Esophagus squamous epithelium (tissue), 5 donors: Measurements from ENCODE around the gene APC. TPM values are rescaled to one million over a fixed set of nuclear protein-coding genes. Genes with fewer than 3 reads are reported as not detected.

Experiments used
- DNase-seq: peaks from one replicate; lab custom pipeline; 2025; lab: John Stamatoyannopoulos, UW
- H3K27ac ChIP-seq, 4 donors: fragments of 200-600 bp; sonication (generic); one replicate each; pipeline ENCODE4 v1.5.1; 2016 to 2019; ENCODE audit warnings: mild to moderate bottlenecking in 1 of 4
- H3K27me3 ChIP-seq, 4 donors: fragments of 200-600 bp; sonication (generic); 1 replicate in 3 of 4; 2 replicates in 1 of 4; pipeline versions ENCODE4 v1.5.1 to v1.6.0; 2017 to 2021; ENCODE audit warnings: antibody characterized with exemption in 1 of 4
- H3K36me3 ChIP-seq, 3 donors: fragments of 200-600 bp; sonication (generic); one replicate each; pipeline ENCODE4 v1.5.1; 2016 to 2019
- H3K4me1 ChIP-seq, 3 donors: fragments of 200-600 bp; sonication (generic); one replicate each; pipeline ENCODE4 v1.5.1; 2017 to 2019
- H3K4me3 ChIP-seq, 4 donors: fragments of 200-600 bp; sonication (generic); 1 replicate in 3 of 4; 2 replicates in 1 of 4; pipeline ENCODE4 v1.5.1; 2016 to 2019; ENCODE audit warnings: mild to moderate bottlenecking in 2 of 4, moderate library complexity in 1 of 4
- H3K9me3 ChIP-seq, 3 donors: fragments of 200-600 bp; sonication (generic); one replicate each; pipeline ENCODE4 v1.5.1; 2016 to 2019
- POLR2A ChIP-seq, 4 donors: fragments of 450-650 bp; IDR thresholded peaks; one replicate each; pipeline ENCODE4 v1.6.1; 2017; ENCODE audit warnings: antibody characterized with exemption in 4 of 4, mild to moderate bottlenecking in 4 of 4, moderate library complexity in 3 of 4
- WGBS, 2 donors: methylation state at CpG; one replicate each; pipeline ENCODE4 v1.1.5; 2018; 5-methylcytosine and 5-hydroxymethylcytosine counted together
- intact Hi-C: fragments of 100-400 bp; cut with DNase I; formaldehyde crosslinking; loops from one replicate; pipeline ENCODE4 v1.15.0; 2022
- small RNA-seq, 4 donors: library from RNA; depleted of rRNA; stranded (forward); fragments of <200 nt; gene quantifications; one replicate each; pipeline ENCODE3, GENCODE V24; 2016
- total RNA-seq, 4 donors: library from RNA; depleted of rRNA; stranded (reverse); fragments of >200 nt; gene quantifications; one replicate each; pipeline ENCODE4 v1.1.0, GENCODE V29; 2016
- TF ChIP-seq, protein P1 (sequence below), 6 experiments: fragments of 450-650 bp in 4 of 6; fragments of 200-600 bp in 2 of 6; sonication (generic) in 2 of 6; IDR thresholded peaks; one replicate each; pipeline ENCODE4 v1.5.1; 2016 to 2019; ENCODE audit warnings: antibody characterized with exemption in 6 of 6, mild to moderate bottlenecking in 4 of 6, moderate library complexity in 4 of 6
- donor health status: DM: yes; HTN: yes; CAD: no.

Gene APC
- total RNA-seq, 4 donors from 2014 or later, result 34.7 to 75.0 (median 58.1) TPM

- no peak for DNase-seq
- Histone ChIP-seq H3K36me3 (peaks cover 0 to 91% (median 8%) of the 10 kb centered on the region in 3 donors), H3K4me3 (no peak overlapping the region), H3K27me3 (no peaks in the 10 kb centered on the region), H3K4me1 (no peaks in the 10 kb centered on the region), H3K27ac (no peak overlapping the region), H3K9me3 (no peaks in the 10 kb centered on the region)
- TF ChIP-seq, protein P1, sequence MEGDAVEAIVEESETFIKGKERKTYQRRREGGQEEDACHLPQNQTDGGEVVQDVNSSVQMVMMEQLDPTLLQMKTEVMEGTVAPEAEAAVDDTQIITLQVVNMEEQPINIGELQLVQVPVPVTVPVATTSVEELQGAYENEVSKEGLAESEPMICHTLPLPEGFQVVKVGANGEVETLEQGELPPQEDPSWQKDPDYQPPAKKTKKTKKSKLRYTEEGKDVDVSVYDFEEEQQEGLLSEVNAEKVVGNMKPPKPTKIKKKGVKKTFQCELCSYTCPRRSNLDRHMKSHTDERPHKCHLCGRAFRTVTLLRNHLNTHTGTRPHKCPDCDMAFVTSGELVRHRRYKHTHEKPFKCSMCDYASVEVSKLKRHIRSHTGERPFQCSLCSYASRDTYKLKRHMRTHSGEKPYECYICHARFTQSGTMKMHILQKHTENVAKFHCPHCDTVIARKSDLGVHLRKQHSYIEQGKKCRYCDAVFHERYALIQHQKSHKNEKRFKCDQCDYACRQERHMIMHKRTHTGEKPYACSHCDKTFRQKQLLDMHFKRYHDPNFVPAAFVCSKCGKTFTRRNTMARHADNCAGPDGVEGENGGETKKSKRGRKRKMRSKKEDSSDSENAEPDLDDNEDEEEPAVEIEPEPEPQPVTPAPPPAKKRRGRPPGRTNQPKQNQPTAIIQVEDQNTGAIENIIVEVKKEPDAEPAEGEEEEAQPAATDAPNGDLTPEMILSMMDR (IDR thresholded peaks at IDR 0.05), result no peak
- TF ChIP-seq POLR2A (IDR thresholded peaks at IDR 0.05), result no peak
- intact Hi-C loops, result no loop called here
- 85 to 95% methylated on average over 3 of the region's 3 CpGs for WGBS, 2 donors
These were observed 158.0 kb downstream of the APC start for GRCh38 chr5:112895682-112896081.

Small RNA genes lying within 50 kb of the gene (small RNA-seq; reads per million reads assigned to genes)
- gene RNU6-482P, result 0 reads per million in 4 donors

Other genes with a start within 250 kb of the APC start
- 10 to 100 TPM; 34.3 to 81.0 (median 52.5) TPM for gene SRP19, start 123.4 kb downstream of the APC start, total RNA-seq
- gene REEP5, start 184.3 kb downstream of the APC start, total RNA-seq, result 10 to 100 TPM; 25.5 to 60.8 (median 36.1) TPM
- 10 to 100 TPM in 3 of 4 donors, 1 to 10 TPM in 1; 9.0 to 24.9 (median 17.4) TPM for gene DCP2, start 238.9 kb downstream of the APC start, total RNA-seq